M059J (cell line): Measurements from ENCODE around the gene RASA3. TPM values are rescaled to one million over a fixed set of nuclear protein-coding genes. Genes with fewer than 3 reads are reported as not detected.

Source experiments
- DNase-seq: peaks from one replicate; pipeline ENCODE4 v3.0.0-alpha.2; 2012; ENCODE audit warnings: low read depth
- total RNA-seq: library from RNA; depleted of rRNA; stranded (reverse); fragments of >200 nt; shearing (Covaris generic); gene quantifications from 2 replicates; pipeline ENCODE4 v1.2.3, GENCODE V29; 2014

The RASA3 gene
- total RNA-seq, 1 experiment from 2014 or later: 23.9 TPM

DNA sequence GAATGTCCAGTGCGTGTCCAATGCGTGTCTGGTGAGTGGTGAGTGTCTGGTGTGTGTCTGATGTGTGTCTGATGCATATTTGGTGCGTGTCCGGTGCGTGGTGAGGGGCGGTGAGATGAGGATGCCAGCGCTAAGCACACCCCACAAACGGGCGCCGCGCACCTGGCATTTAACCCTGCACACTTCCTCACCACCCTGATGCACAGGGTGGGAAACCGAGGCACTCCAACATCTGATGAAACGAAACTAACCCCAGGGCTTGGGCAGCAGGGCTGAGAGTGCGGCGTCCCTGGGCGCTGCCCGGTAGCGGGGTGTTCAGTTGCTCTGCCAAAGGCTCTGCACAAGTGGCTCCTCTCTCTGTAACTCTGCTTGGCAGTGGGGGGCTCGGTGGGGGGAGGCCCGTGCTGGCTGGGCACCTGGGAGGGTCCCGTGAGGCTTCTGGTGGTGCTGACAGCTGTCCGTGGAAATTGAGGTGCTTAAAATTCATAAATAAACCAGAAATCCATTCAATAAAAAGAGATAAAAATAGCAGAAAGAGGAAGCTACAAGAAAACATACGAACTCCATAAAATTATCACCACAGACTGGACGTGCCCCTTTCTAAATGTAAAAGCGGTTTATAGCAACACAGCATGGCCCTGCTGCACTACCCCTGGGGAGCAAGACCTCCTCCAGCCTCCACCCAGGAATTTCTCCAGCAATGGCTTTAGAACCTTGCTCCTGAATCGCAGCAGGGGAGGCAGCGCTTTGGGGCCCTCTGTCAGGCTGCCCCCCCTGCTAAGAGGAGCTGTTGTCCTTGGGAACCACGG lies 76.0 kb downstream of the RASA3 start:
- DNase-seq: no peak

DNA sequence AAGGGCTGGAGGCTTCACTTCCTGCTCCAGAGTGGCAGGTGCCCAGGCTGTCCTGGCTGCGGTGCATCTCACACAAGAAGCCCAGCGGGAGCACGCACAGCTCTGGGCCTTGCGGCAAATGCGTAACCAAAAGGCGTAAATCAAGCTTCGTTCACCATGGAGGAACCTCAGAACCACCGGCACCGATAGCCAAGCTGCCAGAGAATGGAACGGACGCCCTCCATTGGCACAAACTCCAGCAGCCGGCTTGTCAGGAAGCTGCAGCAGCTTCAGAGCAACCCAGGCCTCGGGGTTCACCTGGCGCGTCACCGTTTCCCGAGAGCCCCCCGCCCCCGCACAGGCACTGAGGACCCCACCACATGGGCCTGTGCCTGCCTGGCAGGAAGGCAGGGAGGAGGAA lies 76.7 kb downstream of the RASA3 start:
- DNase-seq: no peak

DNA sequence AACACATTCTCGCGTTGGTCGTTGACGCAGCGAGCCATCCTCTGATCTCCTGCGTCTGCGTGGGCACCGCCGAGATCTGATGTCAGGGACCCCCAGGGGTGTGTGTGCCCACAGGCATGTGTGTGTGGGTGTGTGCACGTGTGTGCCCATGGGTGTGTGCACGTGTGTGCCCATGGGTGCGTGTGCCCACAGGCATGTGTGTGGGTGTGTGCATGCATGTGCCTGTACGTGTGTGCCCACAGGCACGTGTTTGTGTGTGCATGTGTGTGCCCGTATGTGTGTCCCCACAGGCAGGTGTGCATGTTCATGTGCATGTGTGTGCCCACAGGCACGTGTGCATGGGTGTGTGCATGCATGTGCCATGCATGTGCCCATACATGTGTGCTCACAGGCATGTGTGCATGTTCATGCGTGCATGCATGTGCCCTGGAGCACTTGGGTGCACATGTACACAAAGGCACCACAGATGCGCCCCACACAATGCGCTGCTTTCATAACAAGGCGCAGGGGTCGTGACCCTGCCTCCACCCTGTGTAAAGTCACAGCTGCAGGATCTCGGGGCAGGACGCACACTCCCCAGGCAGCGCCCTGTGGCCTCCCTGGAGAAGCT lies 77.5 kb downstream of the RASA3 start:
- no peak for DNase-seq

DNA sequence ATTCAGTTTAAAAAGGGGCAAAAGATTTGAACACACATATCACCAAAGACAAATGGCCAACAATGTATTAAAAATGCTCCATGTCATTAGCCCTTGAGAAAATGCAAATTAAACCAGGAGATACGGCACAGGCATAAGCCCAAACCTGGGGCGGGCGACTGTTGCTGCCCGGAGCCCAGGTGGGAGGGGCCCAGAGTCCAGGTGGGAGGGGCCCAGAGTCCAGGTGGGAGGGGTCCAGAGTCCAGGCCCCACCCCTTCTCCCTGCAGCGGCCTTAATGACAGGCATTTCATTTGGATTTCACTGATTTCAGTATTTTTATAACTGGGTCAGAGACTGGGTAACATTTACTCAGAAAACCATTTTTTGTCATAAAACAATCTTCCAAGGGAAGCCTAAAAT lies 78.2 kb downstream of the RASA3 start:
- no peak for DNase-seq

DNA sequence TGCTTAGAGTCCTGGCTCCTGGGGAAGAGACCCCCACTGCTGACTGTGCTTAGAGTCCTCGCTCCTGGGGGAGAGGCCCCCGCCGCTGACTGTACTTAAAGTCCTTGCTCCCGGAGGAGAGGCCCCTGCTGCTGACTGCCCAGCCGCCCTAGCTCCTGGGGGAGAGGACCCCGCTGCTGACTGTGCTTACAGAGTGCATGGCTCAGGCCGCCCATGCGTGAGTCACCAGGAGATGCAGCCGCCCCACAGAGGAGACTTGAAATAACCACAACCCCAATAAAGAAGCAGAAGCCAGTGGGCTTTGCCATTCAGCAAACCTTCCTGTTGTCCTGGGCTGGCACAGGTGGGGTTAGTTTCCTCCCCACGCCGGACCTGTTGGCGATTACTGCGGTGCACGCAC lies 79.4 kb downstream of the RASA3 start:
- DNase-seq: peak; percentile 66

DNA sequence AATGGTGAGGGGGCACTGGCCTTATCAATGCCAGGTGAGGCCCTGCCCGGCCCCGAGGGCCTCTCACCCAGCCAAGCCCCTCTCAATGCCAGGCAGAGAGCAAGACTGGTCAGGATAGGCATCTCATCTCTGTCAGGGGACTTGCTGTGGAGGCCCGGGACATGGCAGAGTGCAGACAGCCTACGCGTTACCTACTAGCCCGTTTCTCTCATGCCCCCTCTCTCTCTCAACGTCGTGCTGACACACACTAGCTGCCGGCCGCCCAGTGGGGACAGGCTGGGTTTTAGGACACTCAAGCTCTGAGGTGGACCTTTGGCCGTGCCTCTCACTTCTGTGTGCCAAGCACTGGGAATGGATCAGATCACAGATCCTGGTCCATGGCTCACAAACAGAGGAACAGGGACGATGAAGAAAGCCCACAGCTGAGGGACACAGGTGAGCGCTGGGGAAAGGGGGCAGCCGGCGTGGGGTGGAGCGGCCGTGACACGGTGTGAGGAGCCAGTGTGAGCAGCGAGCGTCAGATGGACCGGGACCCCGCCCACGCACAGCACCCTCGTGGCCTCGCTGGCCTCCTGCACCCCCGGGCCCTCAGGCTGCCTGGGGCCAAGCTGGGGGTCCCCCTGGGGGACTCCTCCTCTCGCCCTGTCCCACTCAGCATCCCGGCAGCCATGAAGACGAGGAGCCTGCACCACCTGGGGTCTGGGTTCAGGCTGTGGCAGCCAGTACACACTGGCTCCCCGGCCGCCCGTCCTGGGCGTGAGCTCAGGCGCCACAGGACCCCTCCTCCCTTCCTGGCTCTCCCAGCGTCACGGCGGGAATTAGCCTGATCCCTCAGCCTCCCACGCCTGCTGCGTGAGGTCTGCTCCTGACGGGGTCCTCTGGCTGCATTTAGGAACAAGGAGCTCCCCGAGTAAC lies 81.6 kb downstream of the RASA3 start:
- DNase-seq: no peak

DNA sequence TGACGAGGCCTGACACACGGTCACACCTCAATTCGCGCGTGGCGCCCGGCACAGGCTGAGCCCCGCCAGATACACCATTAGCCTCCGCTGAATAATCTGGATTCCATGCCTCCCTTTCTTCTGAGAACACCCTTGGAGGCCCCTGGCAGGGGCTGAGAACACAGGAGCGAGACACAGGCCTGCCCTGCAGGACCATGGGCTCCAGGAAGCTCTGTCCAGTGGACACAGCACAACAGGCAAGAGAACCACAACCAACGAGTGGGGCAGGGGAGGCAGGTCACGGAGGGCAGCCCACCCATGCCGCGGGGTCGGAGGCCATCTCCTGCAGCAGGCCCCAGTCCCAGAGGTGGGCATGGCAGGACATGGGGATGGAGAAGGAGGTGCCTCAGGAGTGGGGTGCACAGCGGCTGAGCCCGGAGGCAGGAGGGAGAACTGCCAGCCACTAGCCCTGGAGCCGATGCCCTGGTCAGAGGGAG lies 82.8 kb downstream of the RASA3 start:
- no peak for DNase-seq

DNA sequence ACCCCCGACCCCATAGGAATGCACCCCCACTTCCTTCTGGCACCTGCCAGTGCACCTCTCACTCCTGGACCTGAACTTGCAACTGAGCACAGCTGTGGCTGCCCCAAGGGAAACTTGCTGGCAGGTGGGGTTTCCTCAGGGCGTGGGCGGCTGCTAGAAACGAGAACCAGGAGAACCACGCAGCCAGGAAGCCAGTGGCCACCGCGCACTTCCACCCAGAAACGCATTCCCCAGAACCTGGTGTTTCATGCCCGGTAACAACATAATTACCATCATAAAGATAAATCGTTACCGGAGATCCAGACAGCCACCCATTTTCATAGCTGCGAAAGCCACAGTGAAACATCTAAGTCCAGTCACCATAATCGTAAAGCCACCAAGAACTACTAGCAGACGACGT lies 83.4 kb downstream of the RASA3 start:
- no peak for DNase-seq

DNA sequence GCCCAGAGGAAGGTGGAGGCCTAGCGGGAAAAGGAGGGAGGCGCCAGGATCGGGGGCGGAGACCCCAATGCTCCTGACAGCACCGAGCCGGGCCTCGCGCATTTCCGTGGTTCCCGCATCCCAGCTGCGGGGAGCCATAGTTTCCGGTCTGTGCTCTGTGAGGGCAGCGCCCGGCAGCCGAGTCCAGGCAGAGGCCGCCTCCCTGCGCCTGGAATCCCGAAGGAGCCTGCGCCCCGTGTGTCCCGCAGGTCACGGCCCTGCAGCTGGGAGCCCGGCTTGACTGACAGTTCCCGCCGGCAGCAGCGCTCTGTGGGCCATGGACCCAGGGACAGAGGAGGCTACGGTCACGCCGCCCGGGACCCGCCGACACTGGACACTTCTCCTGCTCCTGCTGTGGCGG lies 84.0 kb downstream of the RASA3 start:
- DNase-seq: no peak

DNA sequence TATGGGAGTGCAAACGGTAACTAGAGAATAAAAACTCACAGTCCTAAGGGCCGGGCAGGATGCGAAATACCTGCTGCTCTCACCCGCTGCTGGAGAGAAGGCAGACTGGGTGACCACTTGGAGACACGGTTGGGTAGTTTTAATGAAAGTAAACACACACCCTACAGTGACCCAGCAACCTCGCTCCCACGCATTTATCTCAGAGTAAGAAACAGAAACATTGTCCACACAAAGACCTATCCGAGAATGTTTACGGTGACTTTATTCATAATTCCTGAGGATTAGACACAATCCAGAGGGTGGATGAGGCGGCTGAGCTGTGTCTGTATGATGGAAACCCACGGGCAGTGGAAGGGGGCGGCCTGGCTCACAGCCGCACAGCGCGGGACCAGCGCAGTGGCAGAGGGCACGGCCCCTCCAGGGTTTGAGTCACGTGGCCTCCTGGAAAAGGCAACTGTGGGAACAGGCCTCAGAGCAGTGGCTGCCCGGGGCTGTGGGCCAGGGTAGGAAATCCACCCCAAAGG lies 85.0 kb downstream of the RASA3 start:
- no peak for DNase-seq

DNA sequence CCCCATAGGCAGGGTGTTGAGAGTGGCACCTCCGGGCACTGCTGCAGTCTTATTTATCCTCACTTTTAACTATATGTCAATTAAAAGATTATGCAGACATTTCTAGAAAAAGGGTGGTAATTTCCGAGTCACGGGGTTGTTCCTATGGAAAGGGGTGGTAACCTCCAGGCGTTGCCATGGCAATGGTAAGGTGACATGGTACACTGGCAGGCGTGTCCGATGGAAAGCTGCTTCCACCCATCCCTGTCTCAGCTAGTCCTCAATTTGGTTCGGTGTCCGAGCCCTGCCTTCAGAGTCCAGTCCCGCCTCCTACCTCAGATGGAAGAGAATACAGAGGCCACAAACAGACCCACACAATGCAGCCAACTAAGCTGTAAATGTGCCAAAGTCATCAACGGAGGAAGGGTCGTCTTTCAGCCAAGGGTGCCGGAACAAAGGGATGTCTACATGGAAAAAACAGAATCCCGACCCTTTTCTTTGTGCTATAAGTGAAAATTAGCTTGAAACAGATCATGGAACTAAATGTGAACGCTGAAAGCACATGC lies 85.9 kb downstream of the RASA3 start:
- no peak for DNase-seq

DNA sequence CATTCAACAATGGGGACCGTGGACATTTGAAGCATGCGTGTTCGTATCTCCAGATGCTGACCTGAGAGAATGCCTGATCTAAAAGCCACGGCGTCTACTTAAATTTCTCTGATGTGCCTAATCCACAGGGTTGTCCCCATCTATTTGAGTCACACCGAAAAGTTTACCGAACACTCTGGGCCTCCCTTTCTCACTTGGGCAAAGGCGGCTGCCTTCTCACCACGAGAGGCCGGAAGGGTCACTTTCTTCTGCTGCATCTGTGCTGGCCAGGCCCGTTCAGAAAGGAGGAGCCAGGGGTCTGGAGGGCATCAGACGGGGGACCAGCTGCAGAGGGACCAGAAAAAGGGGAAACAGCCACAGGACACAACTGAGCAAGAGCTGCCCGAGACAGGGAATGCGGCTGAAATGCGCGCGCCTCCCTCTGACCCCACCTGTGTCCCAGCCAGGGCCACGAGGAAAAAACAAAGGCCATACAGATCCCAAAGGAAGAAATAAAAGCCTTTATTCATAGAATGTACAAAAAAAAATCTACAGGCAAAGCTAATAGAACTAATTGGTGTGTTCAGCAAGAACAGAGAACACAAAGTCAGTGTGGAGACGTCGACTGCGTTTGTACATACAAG lies 87.2 kb downstream of the RASA3 start:
- DNase-seq: no peak

DNA sequence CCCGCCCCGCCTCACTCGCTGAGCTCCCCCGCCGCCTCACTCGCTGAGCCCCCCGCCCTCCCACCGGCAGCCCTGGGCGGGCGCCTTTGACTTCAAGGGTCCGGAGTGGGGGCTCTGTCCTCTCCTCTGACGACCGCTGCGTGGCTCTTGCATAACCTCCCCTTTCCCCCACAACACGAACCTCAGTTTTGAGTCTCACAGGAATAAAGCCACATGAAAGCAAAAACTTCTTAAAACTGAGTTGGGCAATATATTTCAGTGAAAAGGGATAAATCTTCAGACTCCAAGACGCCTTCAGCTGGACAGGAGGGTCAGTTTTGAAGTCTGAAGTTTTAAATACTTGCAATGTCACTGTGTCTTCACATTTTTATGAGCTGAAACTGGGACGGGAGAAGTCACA lies 87.9 kb downstream of the RASA3 start:
- no peak for DNase-seq

DNA sequence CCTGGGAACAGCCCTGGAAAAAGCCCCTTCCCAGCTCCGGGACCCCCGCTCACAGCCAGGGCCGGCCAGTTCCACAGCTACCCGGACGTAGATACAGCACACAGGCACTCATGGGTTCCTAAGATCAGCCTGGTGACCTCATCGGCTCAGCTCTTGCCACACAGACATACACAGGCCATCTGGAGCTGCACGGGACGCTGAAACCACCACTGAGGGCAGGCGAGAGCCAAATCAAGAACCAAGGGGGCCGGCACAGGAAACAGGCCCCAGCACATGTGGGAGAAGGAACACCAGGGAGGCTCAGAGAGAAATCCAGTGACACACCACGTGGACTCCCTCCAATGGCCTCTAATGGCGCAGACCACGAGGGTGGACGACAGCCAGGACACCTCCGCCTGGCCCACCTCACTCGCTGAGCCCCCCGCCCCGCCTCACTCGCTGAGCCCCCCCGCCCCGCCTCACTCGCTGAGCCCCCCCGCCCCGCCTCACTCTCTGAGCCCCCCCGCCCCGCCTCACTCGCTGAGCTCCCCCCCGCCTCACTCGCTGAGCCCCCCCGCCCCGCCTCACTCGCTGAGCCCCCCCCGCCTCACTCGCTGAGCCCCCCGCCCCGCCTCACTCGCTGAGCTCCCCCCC lies 88.9 kb downstream of the RASA3 start:
- DNase-seq: no peak

DNA sequence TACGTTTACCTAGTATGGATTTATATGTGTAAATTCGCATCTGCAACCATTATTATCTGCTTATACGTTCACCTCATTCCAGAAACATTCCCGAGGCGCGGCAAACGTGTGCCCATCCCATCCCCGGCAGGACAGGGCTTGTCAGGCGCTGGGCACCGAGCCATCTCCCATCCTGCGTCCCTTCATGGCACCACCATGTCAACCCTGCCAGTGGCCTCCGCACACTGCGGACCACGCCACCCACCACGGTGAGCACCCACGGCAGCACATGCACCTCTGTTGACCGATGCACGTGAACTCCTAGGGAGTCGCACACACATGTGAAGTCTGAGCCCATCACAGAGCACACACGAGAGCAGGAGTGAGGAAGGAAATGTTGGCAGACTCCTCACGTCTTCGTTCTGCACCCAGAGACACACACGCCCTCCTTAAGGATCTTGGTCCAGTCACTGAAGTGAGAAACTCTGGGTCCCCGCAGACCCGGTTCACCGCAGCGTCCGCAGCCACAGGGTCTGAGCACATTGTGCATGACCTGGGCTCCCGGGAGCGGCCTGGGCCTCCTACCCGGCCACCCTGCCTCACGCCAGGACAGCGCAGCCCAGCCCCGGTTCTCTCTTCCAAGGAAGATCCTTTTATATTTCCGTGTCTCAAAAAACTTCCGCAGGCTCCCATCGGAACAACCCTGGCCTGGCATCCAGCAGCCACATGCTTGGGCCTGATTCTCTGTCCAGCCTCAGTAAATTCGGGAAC lies 90.2 kb downstream of the RASA3 start:
- no peak for DNase-seq

DNA sequence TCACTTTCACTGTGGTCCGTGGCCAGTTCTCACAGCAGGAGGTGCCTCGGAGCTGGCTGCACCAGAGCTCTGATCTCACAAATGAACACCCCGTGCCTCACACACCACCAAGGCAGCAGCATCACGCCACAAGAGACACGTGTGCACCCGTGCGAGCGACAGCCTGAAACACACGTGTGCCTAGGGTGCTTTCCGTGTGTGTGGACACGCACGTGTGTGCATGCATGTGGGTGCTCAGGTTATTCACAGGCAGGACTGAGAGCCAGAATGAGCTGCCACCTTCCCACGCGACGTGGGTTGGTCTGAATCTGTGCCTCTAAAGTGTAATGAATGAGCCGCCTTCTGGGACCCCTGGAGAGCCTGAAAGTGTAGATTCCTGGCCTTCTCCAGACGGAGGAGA lies 90.9 kb downstream of the RASA3 start:
- no peak for DNase-seq

DNA sequence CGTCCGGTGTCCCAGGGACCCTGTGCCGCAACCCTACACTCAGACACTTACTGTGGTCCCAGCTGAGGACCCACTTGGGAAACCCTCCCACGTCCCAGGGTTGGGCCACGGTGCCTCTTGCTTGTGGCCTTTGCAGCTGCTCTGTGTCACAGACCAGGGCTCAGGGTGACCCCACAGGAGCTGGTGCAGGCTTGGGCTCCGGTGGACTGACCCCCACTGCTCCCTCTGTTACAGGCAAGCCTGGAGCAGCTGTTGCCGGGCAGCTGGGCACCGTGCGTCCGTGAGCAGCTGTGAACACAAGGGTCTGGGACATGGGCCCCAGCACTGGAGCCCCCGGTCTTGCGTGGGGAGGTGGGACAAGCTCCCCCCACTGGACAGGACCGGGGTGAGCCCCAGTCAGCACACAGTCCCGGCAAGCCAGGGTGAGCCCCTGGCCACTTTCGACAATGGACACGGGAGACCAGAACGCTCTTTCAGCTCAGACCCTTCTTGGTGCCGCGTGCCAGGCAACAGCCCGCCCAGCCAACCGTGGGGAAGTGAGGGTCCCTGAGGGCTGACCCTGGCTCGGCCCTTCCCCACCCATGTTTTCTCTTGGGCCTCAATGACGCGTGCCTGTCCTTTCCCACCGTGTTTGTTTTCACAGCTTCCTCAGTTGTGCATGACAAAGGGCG lies 92.8 kb downstream of the RASA3 start:
- DNase-seq: no peak

DNA sequence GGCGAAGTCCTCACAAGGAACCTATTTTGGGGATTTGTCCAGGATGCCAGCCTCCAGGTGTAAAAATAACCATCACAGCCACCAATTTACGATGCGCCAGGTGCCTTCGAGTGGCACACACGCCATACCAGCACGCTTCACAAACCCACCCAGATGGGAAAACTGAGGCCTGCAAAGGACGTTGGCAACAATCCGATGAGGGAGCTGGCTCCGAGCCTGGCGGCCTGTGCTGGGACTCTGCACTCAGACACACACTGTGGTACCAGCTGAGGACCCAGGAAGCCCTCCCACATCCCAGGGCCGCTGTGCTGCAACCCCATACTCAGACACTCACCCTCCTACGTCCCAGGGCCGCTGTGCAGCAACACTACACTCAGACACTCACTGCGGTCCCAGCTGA lies 93.5 kb downstream of the RASA3 start:
- no peak for DNase-seq

DNA sequence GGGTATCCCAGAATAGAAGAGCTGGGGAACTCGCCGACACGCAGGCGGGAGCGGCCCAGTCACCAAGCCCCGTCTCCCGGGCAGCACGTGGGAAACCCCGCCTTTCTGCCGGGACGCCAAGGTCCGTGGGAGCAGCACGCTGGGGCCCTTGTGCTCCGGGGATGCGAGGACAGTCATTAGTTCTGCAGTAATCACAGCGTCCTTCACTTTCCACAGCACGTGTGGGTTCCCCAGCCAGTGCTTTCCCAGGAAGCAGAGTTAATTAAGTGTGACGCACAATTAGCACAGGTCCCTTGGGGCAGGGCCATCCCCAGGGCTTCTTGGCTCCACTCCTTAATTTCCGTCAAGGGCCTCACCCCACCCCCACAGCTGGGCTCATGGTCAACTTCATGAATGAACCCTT lies 94.2 kb downstream of the RASA3 start:
- DNase-seq: no peak

DNA sequence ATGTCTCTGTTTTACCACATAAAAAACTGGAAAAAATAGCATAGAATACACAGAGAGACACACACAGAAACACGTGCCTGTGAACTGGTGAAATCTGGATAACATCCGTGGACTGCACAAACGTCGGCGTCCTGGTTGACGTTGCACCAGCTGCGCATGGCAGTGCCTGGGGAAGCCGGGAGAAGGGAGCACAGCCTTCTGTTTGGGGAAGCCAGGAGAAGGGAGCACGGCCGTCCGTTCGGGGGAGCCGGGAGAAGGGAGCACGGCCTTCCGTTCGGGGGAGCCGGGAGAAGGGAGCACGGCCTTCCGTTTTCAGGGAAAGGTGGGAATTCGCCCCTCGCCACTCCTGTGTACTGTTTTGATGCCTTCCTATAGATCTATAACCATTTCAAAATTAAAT lies 94.7 kb downstream of the RASA3 start:
- DNase-seq: no peak
